ES-I3 (cell line): ENCODE measurements around the gene SLC6A9.

Experiments
- H3K36me3 ChIP-seq: 2 replicates; pipeline ENCODE4 v1.6.1; 2013; ENCODE audit warnings: mild to moderate bottlenecking, low read length, control low read depth, moderate library complexity; ENCODE audit not compliant: insufficient read depth
- H3K4me1 ChIP-seq: 2 replicates; pipeline ENCODE4 v1.6.1; 2013; ENCODE audit warnings: mild to moderate bottlenecking, control low read depth, low read length; ENCODE audit not compliant: insufficient read depth
- H3K9ac ChIP-seq: 2 replicates; pipeline ENCODE4 v1.6.1; 2013; ENCODE audit warnings: low read depth, mild to moderate bottlenecking, low read length, moderate library complexity
- H3K9me3 ChIP-seq: 2 replicates; pipeline ENCODE4 v1.6.1; 2013; ENCODE audit warnings: mild to moderate bottlenecking, low read length, moderate library complexity; ENCODE audit not compliant: control insufficient read depth, insufficient read depth

The SLC6A9 gene

GRCh38 chr1:44031252-44032169 is at the start of gene SLC6A9:
SLC6A9 (minus strand) TSS chr1:44031462; CDS start chr1:44024277, 7,185 bp downstream.
- Histone ChIP-seq H3K36me3 (no peaks in the 10 kb centered on the region), H3K4me1 (peaks cover 15% of the 10 kb centered on the region), H3K9ac (peak within 1 kb of the TSS; percentile 69), H3K9me3 (no peaks in the 10 kb centered on the region)

GRCh38 chr1:44079566-44079965 is 48.3 kb upstream of the SLC6A9 start:
- no peaks in the 10 kb centered on the region for H3K9me3 ChIP-seq
- no peaks in the 10 kb centered on the region for H3K36me3 ChIP-seq
- 0 out of 2 replicates have a peak, but pooled peaks cover 3% of the 10 kb centered on the region for H3K4me1 ChIP-seq
- no peak overlapping the region for H3K9ac ChIP-seq

- Histone ChIP-seq H3K9ac (no peak overlapping the region), H3K9me3 (no peaks in the 10 kb centered on the region), H3K4me1 (0 out of 2 replicates have a peak, but pooled peaks cover 3% of the 10 kb centered on the region), H3K36me3 (no peaks in the 10 kb centered on the region)
Observed at GRCh38 chr1:44078104-44078503, 46.8 kb upstream of the SLC6A9 start.

- 0 out of 2 replicates have a peak, but pooled peaks cover 3% of the 10 kb centered on the region for H3K4me1 ChIP-seq
- H3K36me3 ChIP-seq = no peaks in the 10 kb centered on the region
- H3K9me3 ChIP-seq = no peaks in the 10 kb centered on the region
- H3K9ac ChIP-seq = no peak overlapping the region
Observed at GRCh38 chr1:44077421-44077820, 46.2 kb upstream of the SLC6A9 start.

- H3K9ac ChIP-seq = no peak overlapping the region
- no peaks in the 10 kb centered on the region for H3K9me3 ChIP-seq
- no peaks in the 10 kb centered on the region for H3K36me3 ChIP-seq
- 0 out of 2 replicates have a peak, but pooled peaks cover 3% of the 10 kb centered on the region for H3K4me1 ChIP-seq
Observed at GRCh38 chr1:44076066-44076465, 44.8 kb upstream of the SLC6A9 start.

GRCh38 chr1:44074415-44074814 is 43.2 kb upstream of the SLC6A9 start:
- Histone ChIP-seq H3K4me1 (0 out of 2 replicates have a peak, but pooled peaks cover 3% of the 10 kb centered on the region), H3K9ac (no peak overlapping the region), H3K9me3 (no peaks in the 10 kb centered on the region), H3K36me3 (no peaks in the 10 kb centered on the region)

- 0 out of 2 replicates have a peak, but pooled peaks cover 3% of the 10 kb centered on the region for H3K4me1 ChIP-seq
- H3K36me3 ChIP-seq = no peaks in the 10 kb centered on the region
- H3K9ac ChIP-seq = no peak overlapping the region
- no peaks in the 10 kb centered on the region for H3K9me3 ChIP-seq
Observed at GRCh38 chr1:44073528-44073927, 42.3 kb upstream of the SLC6A9 start.

- 0 out of 2 replicates have a peak, but pooled peaks cover 3% of the 10 kb centered on the region for H3K4me1 ChIP-seq
- H3K9me3 ChIP-seq = no peaks in the 10 kb centered on the region
- no peak overlapping the region for H3K9ac ChIP-seq
- H3K36me3 ChIP-seq = no peaks in the 10 kb centered on the region
Observed at GRCh38 chr1:44072821-44073220, 41.6 kb upstream of the SLC6A9 start.

GRCh38 chr1:44072204-44072603 is 40.9 kb upstream of the SLC6A9 start:
- 0 out of 2 replicates have a peak, but pooled peaks cover 3% of the 10 kb centered on the region for H3K4me1 ChIP-seq
- H3K9me3 ChIP-seq = no peaks in the 10 kb centered on the region
- H3K36me3 ChIP-seq = no peaks in the 10 kb centered on the region
- no peak overlapping the region for H3K9ac ChIP-seq

- Histone ChIP-seq H3K9me3 (no peaks in the 10 kb centered on the region), H3K9ac (no peak overlapping the region), H3K4me1 (0 out of 2 replicates have a peak, but pooled peaks cover 3% of the 10 kb centered on the region), H3K36me3 (no peaks in the 10 kb centered on the region)
Observed at GRCh38 chr1:44071461-44071860, 40.2 kb upstream of the SLC6A9 start.

GRCh38 chr1:44068442-44068921 is 37.2 kb upstream of the SLC6A9 start:
- Histone ChIP-seq H3K9ac (no peak overlapping the region), H3K9me3 (no peaks in the 10 kb centered on the region), H3K4me1 (no peaks in the 10 kb centered on the region), H3K36me3 (no peaks in the 10 kb centered on the region)

- Histone ChIP-seq H3K4me1 (no peaks in the 10 kb centered on the region), H3K9ac (no peak overlapping the region), H3K36me3 (no peaks in the 10 kb centered on the region), H3K9me3 (no peaks in the 10 kb centered on the region)
Observed at GRCh38 chr1:44067266-44068250, 36.3 kb upstream of the SLC6A9 start.

GRCh38 chr1:44062656-44063179 is 31.5 kb upstream of the SLC6A9 start:
- Histone ChIP-seq H3K9me3 (no peaks in the 10 kb centered on the region), H3K36me3 (no peaks in the 10 kb centered on the region), H3K9ac (no peak overlapping the region), H3K4me1 (no peaks in the 10 kb centered on the region)

GRCh38 chr1:44061857-44062256 is 30.6 kb upstream of the SLC6A9 start:
- no peaks in the 10 kb centered on the region for H3K4me1 ChIP-seq
- H3K36me3 ChIP-seq = no peaks in the 10 kb centered on the region
- H3K9ac ChIP-seq = no peak overlapping the region
- H3K9me3 ChIP-seq = no peaks in the 10 kb centered on the region
